HG03025 (cell line): ENCODE data around the gene PLA2G15.
A peak's percentile ranks its signal among the peaks of the same experiment; 100 is the strongest.
"Not testable (repeated sequence)": the region's sequence is repeated elsewhere in the genome, so short reads cannot be mapped to it uniquely, and the experiment has no call there.

Experiments used
- ATAC-seq: cut with Tn5 transposase; IDR thresholded peaks from one replicate; pipeline ENCODE4 v1.9.1; 2021; ENCODE audit warnings: mild to moderate bottlenecking, moderate library complexity; ENCODE audit not compliant: unreplicated experiment, low FRiP score

Gene PLA2G15

DNA sequence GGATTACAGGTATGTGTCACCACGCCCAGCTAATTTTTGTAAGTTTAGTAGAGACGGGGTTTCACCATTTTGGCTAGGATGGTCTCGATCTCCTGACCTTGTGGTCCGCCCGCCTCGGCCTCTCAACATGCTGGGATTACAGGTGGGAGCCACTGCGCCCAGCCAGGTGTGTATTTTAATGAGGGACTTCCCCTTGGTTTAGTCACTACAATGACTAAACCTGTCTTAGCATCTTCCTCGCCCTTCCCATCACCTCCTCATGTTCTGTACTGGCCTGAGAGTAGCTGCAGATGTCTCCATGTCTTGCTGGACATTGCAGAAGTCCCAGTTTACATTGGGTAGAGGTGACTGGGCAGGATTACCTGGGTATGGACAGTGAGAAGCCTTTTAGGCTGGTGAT, 28.7 kb downstream of the PLA2G15 start:
- ATAC-seq = no peak

DNA sequence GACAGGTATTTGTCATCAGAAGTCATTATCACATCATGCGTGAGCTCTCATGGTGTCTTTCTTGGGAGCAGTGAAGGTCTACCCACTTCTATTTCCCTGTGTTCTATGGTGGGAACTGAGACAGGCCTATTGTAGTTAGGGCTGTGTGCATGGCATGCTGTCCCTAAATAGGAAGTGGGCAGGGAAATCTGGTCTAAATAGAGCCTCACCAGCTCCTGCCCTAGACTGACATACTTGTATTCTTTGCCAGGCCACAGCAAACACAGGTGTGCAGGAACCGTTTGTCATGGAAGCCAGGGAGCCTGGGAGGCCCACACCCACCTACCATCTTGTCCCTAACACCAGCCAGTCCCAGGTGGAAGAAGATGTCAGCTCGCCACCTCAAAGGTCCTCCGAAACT, 29.3 kb downstream of the PLA2G15 start:
- ATAC-seq = no peak

DNA sequence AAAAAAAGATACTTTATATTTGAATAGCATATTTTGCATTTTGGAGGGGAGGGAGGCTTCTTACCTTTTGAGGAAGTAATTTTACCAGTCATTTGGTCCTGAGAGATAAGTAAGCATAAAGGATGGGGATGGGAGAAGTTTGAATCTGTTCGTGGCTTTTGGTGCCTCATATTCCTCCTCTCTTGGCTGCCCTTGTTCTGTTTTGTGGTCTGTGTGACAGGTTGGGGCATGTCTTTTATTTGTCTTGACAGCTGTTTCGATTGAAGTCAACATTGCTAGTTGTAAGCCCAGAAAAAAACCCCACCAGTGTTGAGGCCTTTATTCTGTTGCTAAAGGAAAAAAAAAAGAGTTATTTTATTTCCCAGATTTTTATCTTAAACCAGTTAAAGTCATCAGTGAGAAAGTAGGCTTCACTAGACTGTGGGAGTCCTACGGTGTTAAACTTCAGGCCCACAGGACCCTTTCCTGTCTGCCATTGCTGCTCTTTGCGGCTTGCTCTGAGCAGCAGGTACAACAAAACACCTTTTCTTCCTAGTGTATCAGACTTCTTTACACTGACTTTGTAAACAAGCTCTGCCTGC, 30.5 kb downstream of the PLA2G15 start:
- no peak for ATAC-seq

DNA sequence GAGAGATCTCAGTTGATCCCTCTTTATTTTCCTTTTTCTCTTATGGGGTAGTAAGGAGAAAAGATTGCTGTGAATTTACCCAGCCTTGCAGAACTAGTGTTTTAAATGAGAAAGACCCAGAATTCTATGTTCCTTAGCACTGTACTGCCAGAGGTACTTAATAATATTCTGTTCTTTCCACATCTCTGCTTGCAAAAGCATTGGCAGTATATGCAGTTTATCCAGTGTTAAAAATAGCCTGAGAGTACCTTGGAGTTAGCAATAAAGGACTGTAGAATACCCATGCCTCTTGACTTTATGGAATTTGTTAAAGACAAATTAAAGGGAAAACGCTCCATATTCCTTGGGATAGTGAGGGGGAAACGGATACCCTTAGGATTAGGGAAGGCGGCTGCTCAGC, 31.1 kb downstream of the PLA2G15 start:
- ATAC-seq = no peak

DNA sequence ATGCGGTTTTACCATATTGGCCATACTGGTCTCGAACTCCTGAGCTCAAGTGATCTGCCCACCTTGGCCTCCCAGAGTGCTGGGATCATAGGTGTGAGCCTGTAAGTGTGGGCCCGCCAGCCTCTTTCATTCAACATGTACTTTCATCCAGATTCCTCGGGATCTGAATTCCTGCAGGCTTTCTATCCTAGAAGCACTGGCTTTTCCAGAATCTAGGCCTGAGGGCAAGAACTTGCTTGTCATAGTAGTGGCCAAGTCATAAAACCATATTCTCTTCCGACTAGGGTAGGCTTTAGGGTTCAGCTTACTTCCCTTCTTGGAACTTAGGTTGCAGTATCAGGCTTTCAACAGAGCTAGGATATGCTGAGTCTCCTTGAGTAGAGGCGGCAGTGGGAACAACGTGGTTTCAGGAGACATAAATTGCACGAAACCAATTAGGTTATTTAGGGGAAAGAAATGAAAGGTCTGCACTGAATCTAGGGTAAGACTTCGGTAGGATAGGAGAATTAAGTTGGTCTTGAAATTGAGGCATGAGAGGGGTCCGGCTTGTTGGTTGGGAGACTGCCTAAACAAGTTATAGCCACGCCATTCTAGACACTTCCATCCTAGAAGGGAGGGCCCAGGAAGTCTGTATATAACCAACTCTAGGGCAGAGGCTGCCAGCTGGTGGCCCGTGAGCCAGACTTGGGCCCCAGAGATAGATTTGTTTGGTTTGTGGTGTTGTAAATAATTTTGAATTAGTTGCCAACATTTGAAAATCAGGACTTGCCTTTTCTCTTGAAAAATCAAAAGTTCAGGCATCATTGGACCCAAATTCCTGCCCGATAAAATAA, 34.8 kb downstream of the PLA2G15 start:
- no peak for ATAC-seq

DNA sequence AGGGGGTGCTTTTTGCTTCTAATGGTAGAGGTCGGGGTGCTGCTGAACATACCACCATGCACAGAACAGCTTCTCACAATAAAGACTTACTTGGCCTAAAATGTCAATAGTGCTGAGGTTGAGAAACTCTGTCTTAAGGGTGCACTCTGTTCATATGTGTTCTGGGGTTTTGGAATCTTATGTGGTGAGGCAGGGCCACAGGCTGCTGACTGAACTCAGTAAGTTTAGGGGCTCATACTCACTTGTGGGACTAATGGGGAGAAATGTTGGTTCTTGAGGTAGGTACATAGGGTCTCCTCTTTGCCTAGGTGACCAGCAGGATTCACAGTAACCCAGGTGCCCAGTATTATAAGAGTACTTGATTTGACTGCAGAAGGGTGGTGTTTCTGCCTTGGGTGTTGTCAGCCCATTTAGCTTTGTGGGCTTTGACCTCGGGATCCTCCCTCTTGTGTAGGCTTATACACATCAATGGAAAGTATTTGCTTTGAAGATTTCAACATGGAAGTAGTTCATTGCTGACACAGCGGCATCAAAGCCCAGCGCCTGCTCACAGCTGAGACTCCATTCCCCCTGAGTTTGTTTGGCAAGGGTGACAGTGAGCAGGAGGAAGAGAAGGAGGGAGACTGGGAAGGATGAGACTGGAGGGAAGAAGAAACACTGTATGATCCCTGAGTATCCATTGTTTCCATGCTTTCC, 36.3 kb downstream of the PLA2G15 start:
- no peak for ATAC-seq

DNA sequence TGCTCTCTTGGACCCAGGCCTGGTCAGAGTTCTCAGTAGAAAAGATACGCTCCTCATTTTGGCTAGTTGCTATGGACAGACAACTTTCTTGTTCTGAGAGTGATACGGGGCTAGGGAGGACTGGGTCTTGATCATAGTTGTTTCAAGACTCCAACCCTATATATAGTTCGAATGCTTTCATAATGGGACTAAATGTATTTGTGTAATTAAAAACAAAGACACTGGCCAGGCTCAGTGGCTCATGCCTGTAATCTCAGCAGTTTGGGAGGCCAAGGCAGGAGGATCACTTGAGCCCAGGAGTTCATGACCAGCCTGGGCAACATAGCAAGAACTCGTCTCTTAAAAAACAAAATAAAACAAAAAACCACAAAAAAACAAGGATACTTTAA, 36.9 kb downstream of the PLA2G15 start:
- no peak for ATAC-seq

DNA sequence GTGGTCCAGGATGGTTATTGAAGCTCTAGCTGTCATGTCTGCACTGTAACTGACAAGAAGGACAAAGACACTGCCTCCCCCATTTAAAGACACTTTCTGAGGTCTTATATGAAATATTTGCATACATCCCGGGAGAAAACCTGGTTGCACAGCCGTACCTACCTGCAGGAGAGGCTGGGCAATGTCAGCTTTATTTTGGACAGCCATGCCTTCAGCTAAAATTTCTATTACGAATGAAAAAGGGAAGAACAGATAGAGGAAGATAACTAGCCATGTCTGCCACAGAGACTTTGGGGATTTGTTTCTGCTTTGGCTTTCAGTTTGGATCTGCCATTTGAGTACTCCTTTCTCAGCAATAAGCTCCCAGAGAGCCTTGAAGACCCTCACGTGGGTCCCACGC, 38.2 kb downstream of the PLA2G15 start:
- no peak for ATAC-seq

DNA sequence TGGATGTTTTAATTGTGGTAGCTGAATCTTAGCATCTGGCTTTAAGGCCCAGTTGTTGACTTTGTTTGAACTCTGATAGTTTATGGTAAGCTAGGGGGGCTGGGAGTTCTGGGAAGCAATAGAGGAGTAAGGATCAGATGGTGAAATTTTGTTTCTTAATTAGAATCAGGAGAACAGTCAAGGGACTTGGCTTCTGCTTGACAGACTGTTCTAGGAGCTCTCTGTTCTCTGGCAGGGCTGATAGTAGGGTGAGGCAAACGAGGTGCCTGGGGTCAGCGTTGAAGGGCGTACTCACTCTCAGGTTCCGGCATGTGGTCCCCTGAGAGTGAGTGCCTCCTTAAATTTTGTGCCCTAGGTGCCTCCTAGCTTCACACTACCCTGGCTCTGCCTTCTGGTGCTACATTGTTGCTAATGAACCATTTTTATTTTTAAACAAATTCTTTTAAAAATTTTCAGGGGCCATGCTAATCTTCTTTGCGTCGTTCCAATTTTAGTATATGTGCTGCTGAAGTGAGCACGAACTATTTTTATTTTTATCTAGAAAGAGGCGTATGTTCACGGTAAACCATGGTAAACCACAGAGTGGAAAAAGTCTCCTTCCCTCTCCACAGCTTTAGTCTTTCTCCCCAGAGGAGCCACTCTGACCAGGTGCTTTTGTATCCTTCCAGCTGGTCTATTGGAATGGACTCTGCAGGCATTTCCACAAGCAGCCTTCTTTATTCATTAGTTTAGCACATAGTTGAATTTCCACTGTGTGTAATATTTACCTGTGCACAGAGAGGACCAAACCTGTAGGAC, 38.8 kb downstream of the PLA2G15 start:
- no peak for ATAC-seq

DNA sequence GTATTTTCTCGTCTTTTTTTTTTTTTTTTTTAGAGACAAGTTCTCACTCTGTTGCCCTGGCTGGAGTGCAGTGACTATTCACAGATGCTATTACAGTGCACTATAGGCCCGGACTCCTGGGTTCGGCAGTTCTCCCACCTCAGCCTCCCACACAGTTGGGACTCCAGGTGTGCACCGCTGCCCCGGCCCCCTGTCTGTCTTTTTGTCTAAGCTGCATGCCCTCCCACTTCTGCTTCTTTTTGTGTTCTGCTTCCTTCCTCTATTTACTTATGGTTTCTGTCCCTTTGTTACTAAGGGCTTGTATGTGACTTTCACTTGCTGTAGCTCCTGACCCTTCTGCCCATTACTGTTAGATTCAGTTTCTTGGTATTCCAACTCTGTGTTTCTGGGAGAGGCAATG, 39.7 kb downstream of the PLA2G15 start:
- peak; percentile 46 for ATAC-seq

DNA sequence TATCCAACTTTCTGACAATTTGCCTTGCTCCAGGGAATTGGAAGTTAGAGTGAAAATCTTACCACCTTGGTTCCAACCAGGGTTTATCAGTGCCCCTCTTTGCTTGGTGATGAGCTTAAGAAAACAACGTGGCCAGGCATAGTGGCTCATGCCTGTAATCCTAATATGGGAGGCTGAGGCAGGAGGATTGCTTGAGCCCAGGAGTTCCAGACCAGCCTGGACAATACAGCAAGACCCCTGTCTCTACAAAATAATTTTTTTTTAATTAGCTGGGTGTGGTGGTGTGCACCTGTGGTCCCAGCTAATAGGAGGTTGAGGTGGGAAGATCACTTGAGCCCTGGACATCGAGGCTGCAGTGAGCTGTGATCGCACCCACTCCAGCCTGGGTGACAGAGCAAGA, 40.5 kb downstream of the PLA2G15 start:
- ATAC-seq = no peak

DNA sequence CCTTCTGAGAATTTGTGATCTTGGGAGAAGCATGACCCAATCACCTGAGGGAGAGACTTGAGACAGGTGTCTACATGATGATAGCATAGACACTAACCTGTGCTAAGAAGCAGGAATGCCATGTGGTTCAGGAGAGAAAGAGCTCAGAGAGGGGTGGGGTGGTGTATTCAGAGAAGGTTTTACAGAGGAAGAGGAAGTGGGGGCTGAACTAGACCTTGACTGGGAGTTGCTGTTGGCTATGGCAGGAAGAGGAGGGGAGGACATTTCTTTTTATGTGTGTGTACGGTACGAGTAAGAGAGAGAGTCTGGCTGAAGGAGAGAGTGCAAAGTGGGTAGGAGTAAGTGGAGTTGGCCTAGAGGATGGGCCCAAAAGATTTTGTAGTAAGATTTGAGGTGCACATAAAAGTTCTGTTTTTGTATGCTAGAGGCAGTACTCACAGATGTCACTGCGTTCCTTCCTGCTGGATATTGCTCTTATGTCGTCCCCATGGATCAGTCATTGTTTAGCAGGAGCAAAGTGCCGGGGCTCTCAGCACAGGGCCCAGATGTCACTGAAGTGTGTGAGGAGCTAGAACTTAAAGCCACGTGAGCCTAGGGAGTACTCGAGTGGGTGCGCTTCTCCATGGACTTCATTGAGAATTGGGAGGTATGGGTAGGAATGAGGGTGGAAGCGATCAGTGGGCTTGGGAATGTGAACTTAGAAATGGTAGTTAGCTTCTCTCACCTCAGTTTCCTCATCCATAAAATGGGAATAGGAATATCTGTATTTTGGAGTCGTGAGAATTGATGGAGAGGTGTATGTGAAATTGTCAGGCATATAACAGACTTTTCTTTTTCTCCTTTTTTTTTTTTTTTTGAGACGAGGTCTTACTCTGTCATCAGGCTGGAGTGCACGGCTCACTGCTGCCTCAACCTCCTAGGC, 41.2 kb downstream of the PLA2G15 start:
- no peak for ATAC-seq

DNA sequence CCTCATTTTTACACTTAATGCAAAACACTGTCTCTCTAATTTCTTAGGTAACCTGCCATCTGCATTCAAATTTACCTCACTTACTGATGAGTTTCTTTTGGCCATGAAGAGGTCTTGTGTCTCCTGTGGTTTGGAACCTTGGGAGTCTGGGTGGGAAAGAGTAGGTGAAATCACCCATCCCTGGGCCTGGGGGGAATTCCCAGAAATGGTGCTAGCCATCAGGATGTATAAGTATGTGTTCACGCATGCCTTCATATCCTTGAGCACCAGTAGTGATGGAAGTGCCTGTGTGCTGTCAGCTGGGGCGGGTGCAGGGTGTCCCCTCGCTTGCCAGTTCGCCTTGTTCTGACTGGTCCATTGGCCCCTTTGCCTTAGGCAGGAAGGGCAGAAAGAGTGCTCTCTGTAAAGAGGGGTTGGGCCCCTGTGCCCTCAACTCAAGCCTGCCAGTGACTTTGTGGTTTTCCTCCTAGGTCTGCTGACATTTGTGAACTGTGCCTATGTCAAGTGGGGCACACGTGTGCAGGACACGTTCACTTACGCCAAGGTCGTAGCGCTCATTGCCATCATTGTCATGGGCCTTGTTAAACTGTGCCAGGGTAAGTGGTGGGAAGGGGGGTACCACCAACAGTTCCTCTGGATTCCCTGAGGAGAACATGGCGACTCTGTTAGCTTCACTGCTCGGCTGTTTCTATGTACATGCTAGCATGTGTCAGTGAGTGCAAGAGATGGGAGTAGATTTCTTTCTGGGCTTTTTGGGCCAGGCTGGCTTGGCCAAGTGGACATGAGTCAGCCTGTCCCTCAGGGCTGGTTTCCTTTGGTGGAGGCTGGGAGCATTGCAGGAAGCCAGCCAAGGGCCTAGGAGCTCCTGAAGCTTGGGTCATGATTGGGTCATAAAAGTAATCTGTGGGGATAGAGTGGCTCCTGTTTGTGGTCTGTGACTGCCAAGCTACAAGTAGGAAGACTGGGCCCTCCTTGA, 42.4 kb downstream of the PLA2G15 start:
- no peak for ATAC-seq

DNA sequence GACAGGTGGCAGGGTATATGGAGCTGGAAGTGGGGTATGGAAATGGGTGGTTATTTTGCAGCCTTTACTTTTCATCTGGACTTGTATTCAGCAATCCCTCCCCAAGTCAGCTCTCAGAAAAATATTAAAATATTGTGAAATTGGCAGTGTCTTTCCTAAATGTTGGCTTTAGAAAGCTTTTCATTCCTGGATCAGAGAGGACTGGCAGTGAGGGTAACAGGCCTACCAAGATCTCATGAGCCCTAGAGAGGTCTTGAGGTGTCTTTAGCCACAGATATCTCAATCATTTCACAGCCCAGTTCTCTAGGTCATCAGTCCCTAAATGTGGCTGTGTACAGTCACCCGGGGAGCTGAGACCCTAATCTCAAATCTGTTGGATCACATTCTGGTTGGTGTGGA, 43.1 kb downstream of the PLA2G15 start:
- ATAC-seq = no peak

DNA sequence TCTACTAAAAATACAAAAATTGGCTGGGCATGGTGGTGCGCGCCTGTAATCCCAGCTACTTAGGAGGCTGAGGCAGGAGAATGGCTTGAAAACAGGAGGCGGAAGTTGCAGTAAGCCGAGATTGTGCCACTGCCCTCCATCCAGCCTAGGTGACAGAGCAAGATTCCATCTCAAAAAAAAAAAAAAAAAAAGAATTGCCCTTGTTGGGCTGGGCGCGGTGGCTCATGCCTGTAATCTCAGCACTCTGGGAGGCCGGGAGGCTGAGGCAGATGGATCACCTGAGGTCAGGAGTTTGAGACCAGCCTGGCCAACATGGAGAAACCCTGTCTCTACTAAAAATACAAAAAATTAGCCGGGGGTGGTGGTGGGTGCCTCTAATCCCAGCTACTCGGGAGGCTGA, 43.6 kb downstream of the PLA2G15 start:
- ATAC-seq = not testable (repeated sequence)

DNA sequence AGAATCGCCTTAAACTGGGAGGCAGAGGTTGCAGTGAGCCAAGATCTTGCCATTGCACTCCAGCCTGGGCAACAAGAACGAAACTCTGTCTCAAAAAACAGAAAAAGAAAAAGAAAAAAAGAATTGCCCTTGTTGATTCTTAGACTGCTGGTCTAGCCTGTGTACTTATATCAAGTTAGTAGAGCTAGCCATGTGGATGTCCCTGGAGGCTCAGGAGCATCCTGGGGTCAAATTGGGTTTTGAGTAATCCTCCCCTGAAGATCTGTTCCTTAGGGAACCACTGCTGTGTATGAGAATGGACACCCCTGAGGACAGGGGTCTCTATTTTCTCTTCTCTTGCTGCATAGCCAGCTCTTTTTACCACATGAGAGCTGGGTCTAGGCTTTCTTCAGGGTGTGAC, 44.0 kb downstream of the PLA2G15 start:
- no peak for ATAC-seq

DNA sequence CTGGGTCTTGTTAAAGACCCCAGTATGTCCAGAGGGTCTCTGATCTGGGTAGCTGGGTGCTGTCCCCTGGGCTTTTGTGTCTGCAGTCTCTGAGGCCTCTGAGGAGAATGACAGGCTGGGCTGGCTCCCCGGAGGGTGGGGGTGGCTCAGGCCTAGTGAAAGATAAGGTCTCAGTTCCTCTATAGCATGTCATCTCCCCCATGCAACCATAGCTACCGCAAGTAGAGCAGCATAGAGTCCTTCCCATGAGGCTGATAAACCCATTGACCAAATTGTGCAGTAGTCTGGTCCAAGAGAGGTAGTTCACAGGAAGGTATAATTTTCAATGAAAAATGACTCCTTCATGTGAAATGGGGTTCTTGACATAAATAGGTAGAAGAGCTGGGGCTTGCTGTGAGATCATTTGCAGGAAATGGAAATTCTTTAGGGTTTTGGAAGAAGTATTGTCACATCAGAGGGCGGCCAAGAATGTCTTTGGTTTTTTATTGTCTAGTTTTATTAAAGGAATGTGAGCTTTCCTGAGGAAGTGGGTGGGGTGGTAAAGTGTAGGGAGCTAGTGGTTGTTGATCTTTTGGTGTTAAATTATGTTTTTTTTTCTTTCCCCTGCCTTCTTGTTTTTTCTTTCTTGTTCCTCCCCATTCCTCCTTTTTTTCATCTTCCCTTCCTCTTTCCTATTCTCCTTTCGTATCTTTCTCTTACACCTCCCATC, 44.6 kb downstream of the PLA2G15 start:
- peak; percentile 54 for ATAC-seq

DNA sequence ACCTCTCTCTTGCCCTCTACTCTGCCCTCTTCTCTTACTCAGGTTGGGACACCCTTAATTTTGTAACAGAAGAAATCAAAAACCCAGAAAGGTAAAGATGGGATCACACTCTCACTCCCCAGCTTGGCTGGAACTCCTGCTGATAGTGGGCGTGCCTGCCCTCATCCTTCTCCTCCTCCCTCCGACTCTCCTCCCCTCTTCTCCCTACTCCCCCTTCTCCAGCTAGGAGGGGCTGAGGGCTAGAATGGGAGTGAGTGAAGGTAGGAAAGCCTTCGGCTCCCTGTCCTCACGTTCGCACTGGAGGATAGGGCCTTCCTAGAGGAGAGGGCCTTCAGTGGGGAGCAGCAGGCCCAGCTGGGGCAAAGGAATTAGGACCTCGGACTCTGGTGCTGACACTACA, 45.3 kb downstream of the PLA2G15 start:
- no peak for ATAC-seq
